ENCODE results near the gene PLN. TPM values are rescaled to one million over a fixed set of nuclear protein-coding genes. Genes with fewer than 3 reads are reported as not detected.

Gene PLN
- polyA plus RNA-seq, 3 donors = 0.28 TPM; not detected in 2

- WGBS (ENCODE audit: insufficient coverage) = no CpG with 5 or more reads among the region's 1 CpG
- no peak for DNase-seq
- intact Hi-C loops (cut with micrococcal nuclease) = no loop called here
- H3K27ac Mint-ChIP-seq = no peak overlapping the region
- H3K4me3 ChIP-seq (replicated peaks in 1 of 3; ENCODE audit: low read depth in 2 of 3, low read length in 3 of 3) = no peak overlapping the region
- peaks cover 71% of the 10 kb centered on the region for H4K20me1 ChIP-seq (ENCODE audit: insufficient read depth, low read length)
- no peak for TF ChIP-seq CTCF (IDR thresholded peaks at IDR 0.05)
- no peak overlapping the region for H2AFZ ChIP-seq (ENCODE audit: insufficient read depth, low read depth, low read length, poor library complexity, severe bottlenecking)
- no peaks in the 10 kb centered on the region for H3K27me3 ChIP-seq (ENCODE audit: control insufficient read depth in 2 of 2, insufficient read depth in 2 of 2, low read length in 2 of 2)
- no peaks in the 10 kb centered on the region for H3K27me3 Mint-ChIP-seq (ENCODE audit: low read depth in 3 of 3)
- no peak overlapping the region for H3K9ac ChIP-seq (ENCODE audit: insufficient read depth, low read length, poor library complexity, severe bottlenecking)
- peaks cover 25 to 36% of the 10 kb centered on the region in 2 donors for H3K36me3 Mint-ChIP-seq
- H3K9me3 Mint-ChIP-seq = peaks cover 0 to 2% (median 0%) of the 10 kb centered on the region in 7 donors
- peaks cover 15 to 54% of the 10 kb centered on the region in 2 donors for H3K36me3 ChIP-seq (replicated peaks in 1 of 2; ENCODE audit: control insufficient read depth in 1 of 2, insufficient read depth in 2 of 2, low read length in 2 of 2)
- H3K4me1 Mint-ChIP-seq = no peaks in the 10 kb centered on the region
- H3K4me3 Mint-ChIP-seq = no peak overlapping the region
- no peaks in the 10 kb centered on the region for H3K9me3 ChIP-seq (replicated peaks in 1 of 2; ENCODE audit: control insufficient read depth in 1 of 2, insufficient read depth in 1 of 2, low read length in 2 of 2)
- H3K4me1 ChIP-seq (ENCODE audit: control insufficient read depth in 1 of 2, insufficient read depth in 2 of 2, low read length in 2 of 2) = no peaks in the 10 kb centered on the region
- no peak overlapping the region for H3K4me2 ChIP-seq (replicated peaks; ENCODE audit: extremely low read depth, low read length, poor library complexity, severe bottlenecking)
- no peak overlapping the region for H3K27ac ChIP-seq (ENCODE audit: low read depth in 1 of 2, low read length in 2 of 2)
- H3K79me2 ChIP-seq (ENCODE audit: insufficient read depth, low read length) = no peaks in the 10 kb centered on the region
Measured at GRCh38 chr6:118507636-118508035, 40.5 kb upstream of the PLN start.

- H3K27ac Mint-ChIP-seq = no peak overlapping the region
- H3K36me3 ChIP-seq (replicated peaks in 1 of 2; ENCODE audit: control insufficient read depth in 1 of 2, insufficient read depth in 2 of 2, low read length in 2 of 2) = peaks cover 15 to 39% of the 10 kb centered on the region in 2 donors
- H3K9ac ChIP-seq (ENCODE audit: insufficient read depth, low read length, poor library complexity, severe bottlenecking) = no peak overlapping the region
- TF ChIP-seq CTCF (IDR thresholded peaks at IDR 0.05) = no peak
- H3K4me1 Mint-ChIP-seq = no peaks in the 10 kb centered on the region
- no peak for DNase-seq
- H3K4me1 ChIP-seq (ENCODE audit: control insufficient read depth in 1 of 2, insufficient read depth in 2 of 2, low read length in 2 of 2) = no peaks in the 10 kb centered on the region
- no peak overlapping the region for H3K27ac ChIP-seq (ENCODE audit: low read depth in 1 of 2, low read length in 2 of 2)
- WGBS (ENCODE audit: insufficient coverage) = no CpG with 5 or more reads among the region's 3 CpGs
- H3K9me3 Mint-ChIP-seq = peaks cover 0 to 2% (median 0%) of the 10 kb centered on the region in 7 donors
- no peaks in the 10 kb centered on the region for H3K27me3 Mint-ChIP-seq (ENCODE audit: low read depth in 3 of 3)
- H3K36me3 Mint-ChIP-seq = peaks cover 20 to 24% of the 10 kb centered on the region in 2 donors
- no peaks in the 10 kb centered on the region for H3K9me3 ChIP-seq (replicated peaks in 1 of 2; ENCODE audit: control insufficient read depth in 1 of 2, insufficient read depth in 1 of 2, low read length in 2 of 2)
- H3K4me3 ChIP-seq (replicated peaks in 1 of 3; ENCODE audit: low read depth in 2 of 3, low read length in 3 of 3) = no peak overlapping the region
- intact Hi-C loops (cut with micrococcal nuclease) = no loop called here
- no peak overlapping the region for H3K4me2 ChIP-seq (replicated peaks; ENCODE audit: extremely low read depth, low read length, poor library complexity, severe bottlenecking)
- no peaks in the 10 kb centered on the region for H3K79me2 ChIP-seq (ENCODE audit: insufficient read depth, low read length)
- no peak overlapping the region for H3K4me3 Mint-ChIP-seq
- no peak overlapping the region for H2AFZ ChIP-seq (ENCODE audit: insufficient read depth, low read depth, low read length, poor library complexity, severe bottlenecking)
- peaks cover 80% of the 10 kb centered on the region for H4K20me1 ChIP-seq (ENCODE audit: insufficient read depth, low read length)
- H3K27me3 ChIP-seq (ENCODE audit: control insufficient read depth in 2 of 2, insufficient read depth in 2 of 2, low read length in 2 of 2) = no peaks in the 10 kb centered on the region
Measured at GRCh38 chr6:118509009-118509617, 39.0 kb upstream of the PLN start.

Measured in CD14-positive monocyte (primary cell).